Prostate gland (tissue), 2 donors: ENCODE measurements around the gene PTPRJ. TPM values are rescaled to one million over a fixed set of nuclear protein-coding genes. Genes with fewer than 3 reads are reported as not detected.
"Not testable (repeated sequence)": the region's sequence is repeated elsewhere in the genome, so short reads cannot be mapped to it uniquely, and the experiment has no call there.

Experiments
- DNase-seq: peaks from one replicate; pipeline ENCODE4 v3.0.0-alpha.2; 2019; ENCODE audit warnings: low spot score
- H3K27ac ChIP-seq, 2 donors: fragments of 200-600 bp; sonication (generic); 2 replicates each; pipeline ENCODE4 v1.5.1; 2017 to 2019
- H3K27me3 ChIP-seq: fragments of 200-600 bp; sonication (generic); replicated peaks from 2 replicates; pipeline ENCODE4 v1.5.1; 2019; ENCODE audit not compliant: insufficient read depth
- H3K36me3 ChIP-seq, 2 donors: fragments of 200-600 bp; sonication (generic); 1 replicate in 1 of 2; 2 replicates in 1 of 2; pipeline versions ENCODE4 v1.5.1 to v1.8.1; 2017 to 2019
- H3K4me1 ChIP-seq: fragments of 200-600 bp; sonication (generic); replicated peaks from 2 replicates; pipeline ENCODE4 v1.5.1; 2019
- H3K4me3 ChIP-seq, 2 donors: fragments of 200-600 bp; sonication (generic); 2 replicates each; pipeline ENCODE4 v1.5.1; 2017 to 2019
- H3K9me3 ChIP-seq: fragments of 200-600 bp; sonication (generic); 2 replicates; pipeline ENCODE4 v1.5.1; 2017
- POLR2A ChIP-seq: fragments of 450-650 bp; IDR thresholded peaks from one replicate; pipeline ENCODE4 v1.6.1; 2016; ENCODE audit warnings: antibody characterized with exemption, mild to moderate bottlenecking
- POLR2AphosphoS5 ChIP-seq: sonication (generic); formaldehyde crosslinking; IDR thresholded peaks from one replicate; pipeline ENCODE4 v1.6.1; 2017; ENCODE audit warnings: antibody characterized with exemption
- WGBS: methylation state at CpG from one replicate; pipeline ENCODE4 v1.1.5; 2018; 5-methylcytosine and 5-hydroxymethylcytosine counted together
- intact Hi-C: fragments of 100-400 bp; cut with DNase I; formaldehyde crosslinking; loops from one replicate; pipeline ENCODE4 v1.14.2; 2022
- total RNA-seq, 2 donors: library from RNA; depleted of rRNA; stranded (reverse); fragments of >200 nt; gene quantifications; one replicate each; pipeline ENCODE4 v1.1.0, GENCODE V29; 2016
- TF ChIP-seq, protein P1 (sequence below), 4 experiments: fragments of 200-600 bp in 2 of 4; fragments of 450-650 bp in 2 of 4; sonication (generic) in 2 of 4; IDR thresholded peaks; 1 replicate in 3 of 4; 2 replicates in 1 of 4; pipeline ENCODE4 v1.5.1; 2016 to 2019; ENCODE audit warnings: antibody characterized with exemption in 4 of 4, mild to moderate bottlenecking in 2 of 4, moderate library complexity in 2 of 4

PTPRJ gene
- 10 to 100 TPM; 24.9 to 48.0 TPM for total RNA-seq

DNA sequence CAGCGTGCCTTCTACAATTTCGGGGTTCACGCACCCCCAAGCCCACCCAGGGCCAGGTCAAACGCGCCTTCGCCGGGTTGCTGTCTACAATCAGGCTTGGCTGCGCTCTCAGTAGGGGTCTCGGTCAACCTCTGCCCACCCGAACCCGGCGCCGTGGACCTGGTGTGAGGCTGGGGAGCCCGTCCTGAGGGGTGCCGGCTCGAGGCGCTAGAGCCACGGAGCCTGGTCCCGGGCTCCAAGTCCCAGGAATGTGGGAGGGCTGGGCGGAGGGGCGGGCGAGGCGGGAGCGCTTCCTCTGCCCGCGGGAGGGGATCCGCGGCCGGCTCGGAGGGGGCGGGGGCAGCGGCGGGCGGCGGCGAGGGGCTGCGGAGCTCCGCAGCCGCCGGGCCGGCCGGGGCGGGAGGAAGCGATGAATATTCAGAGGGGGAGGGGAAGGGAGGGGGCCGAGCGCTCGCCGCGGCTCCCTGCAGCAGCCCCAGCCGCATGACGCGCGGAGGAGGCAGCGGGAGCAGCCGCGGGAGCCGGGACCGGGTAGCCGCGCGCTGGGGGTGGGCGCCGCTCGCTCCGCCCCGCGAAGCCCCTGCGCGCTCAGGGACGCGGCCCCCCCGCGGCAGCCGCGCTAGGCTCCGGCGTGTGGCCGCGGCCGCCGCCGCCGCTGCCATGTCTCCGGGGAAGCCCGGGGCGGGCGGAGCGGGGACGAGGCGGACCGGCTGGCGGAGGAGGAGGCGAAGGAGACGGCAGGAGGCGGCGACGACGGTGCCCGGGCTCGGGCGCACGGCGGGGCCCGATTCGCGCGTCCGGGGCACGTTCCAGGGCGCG lies at the start of gene PTPRJ:
Gene PTPRJ (plus strand): TSS at position 472 of the 819 bp plus-strand sequence. CDS start 354 bp downstream, outside the sequence.
- DNase-seq, result peak; percentile 66
- peaks cover 2% of the 10 kb centered on the region for H3K4me1 ChIP-seq
- TF ChIP-seq POLR2AphosphoS5, result no peak
- TF ChIP-seq, protein P1, sequence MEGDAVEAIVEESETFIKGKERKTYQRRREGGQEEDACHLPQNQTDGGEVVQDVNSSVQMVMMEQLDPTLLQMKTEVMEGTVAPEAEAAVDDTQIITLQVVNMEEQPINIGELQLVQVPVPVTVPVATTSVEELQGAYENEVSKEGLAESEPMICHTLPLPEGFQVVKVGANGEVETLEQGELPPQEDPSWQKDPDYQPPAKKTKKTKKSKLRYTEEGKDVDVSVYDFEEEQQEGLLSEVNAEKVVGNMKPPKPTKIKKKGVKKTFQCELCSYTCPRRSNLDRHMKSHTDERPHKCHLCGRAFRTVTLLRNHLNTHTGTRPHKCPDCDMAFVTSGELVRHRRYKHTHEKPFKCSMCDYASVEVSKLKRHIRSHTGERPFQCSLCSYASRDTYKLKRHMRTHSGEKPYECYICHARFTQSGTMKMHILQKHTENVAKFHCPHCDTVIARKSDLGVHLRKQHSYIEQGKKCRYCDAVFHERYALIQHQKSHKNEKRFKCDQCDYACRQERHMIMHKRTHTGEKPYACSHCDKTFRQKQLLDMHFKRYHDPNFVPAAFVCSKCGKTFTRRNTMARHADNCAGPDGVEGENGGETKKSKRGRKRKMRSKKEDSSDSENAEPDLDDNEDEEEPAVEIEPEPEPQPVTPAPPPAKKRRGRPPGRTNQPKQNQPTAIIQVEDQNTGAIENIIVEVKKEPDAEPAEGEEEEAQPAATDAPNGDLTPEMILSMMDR (IDR thresholded peaks at IDR 0.05), result peak in 1 of 4 experiments; percentile 5

DNA sequence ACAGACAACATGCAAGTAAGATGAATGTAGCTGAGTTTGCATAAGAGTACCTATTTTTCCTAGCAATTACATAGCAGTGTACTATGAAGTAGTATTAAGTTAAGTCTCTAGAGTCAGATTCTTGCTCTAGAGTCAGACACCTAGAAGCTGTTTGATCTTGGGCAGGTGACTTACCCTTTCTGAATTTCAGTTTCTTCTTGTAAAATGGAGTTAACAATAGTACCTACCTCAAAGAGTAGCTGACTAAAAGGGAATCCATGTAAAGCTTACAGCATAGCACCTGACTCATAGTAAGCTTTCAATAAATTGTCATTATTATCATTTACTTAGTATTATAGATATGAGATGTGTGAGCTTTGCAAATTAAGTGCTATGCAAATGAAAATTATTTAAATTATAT lies 47.8 kb upstream of the PTPRJ start:
- Histone ChIP-seq H3K27me3 (no peaks in the 10 kb centered on the region), H3K27ac (no peak overlapping the region), H3K9me3 (no peaks in the 10 kb centered on the region), H3K4me1 (no peaks in the 10 kb centered on the region), H3K36me3 (no peaks in the 10 kb centered on the region), H3K4me3 (no peak overlapping the region)
- TF ChIP-seq, protein P1 (IDR thresholded peaks at IDR 0.05), result no peak
- no peak for DNase-seq
- intact Hi-C loops, result no loop called here

More for the DNA sequence above, at the start of gene PTPRJ:
- intact Hi-C loops, result no loop called here
- H3K9me3 ChIP-seq, result no peaks in the 10 kb centered on the region
- H3K27ac ChIP-seq, result peak within 1 kb of the TSS; percentile 87 to 91
- WGBS, result under 1% methylated on average over 60 of the region's 111 CpGs
- H3K4me3 ChIP-seq, result peak within 1 kb of the TSS; percentile 72 to 91
- H3K27me3 ChIP-seq, result no peaks in the 10 kb centered on the region
- H3K36me3 ChIP-seq, result no peaks in the 10 kb centered on the region

DNA sequence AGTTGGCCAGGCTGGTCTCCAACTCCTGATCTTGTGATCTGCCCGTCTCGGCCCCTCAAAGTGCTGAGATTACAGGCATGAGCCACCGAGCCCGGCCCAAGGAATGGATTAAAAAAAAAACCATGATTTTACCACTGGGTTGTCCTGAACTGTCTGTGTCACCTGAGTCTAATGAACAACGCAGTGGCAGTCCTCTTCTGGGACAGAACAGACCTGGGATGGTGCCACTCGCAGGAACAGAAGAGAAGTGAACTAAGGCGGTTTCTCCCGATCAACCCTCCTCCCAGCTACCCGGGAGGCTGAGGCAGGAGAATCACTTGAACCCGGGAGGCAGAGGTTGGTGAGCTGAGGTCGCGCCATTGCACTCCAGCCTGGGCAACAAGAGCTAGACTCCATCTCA lies 46.6 kb upstream of the PTPRJ start:
- not testable (repeated sequence) for H3K27ac ChIP-seq, DNase-seq, H3K4me1 ChIP-seq, H3K36me3 ChIP-seq, H3K9me3 ChIP-seq, H3K4me3 ChIP-seq, H3K27me3 ChIP-seq
- intact Hi-C loops, result loop anchor here (2.0 kb wide), 1 partner anchor 175 kb away; no protein-coding TSS in a partner anchor
- 83% methylated on average over 12 of the region's 12 CpGs for WGBS

DNA sequence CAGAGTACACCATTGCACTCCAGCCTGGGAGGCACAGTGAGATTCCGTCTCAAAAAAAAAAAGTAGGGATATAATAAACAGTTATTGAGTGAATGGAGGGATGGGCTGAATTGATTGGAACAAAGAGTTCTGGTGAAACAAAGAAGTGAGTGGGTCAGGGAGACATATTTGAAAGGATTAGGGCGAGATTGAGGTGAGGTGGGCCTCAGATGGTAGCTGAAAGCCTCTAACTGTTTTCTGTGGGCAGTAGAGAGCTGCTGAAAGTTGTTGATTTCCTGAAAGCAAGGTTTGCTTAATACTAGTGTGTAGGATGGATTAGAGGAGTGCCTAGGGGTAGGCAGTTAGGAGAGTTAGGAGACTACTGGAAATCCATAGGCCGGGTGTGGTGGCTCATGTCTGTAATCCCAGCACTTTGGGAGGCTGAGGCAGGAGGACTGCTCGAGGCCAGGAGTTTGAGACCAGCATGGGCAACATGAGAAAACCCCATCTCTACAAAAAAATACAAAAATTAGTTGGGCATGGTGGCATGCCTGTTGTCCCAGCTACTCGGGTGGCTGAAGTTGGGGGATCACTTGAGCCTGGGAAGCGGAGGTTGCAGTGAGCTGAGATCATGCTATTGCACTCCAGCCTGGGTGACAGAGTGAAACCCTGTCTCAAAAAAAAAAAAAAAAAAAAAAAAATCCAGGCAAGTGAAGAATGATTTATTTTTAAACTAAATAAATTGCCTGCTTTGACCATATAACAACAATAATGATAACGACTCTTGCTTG lies 41.4 kb upstream of the PTPRJ start:
- no peaks in the 10 kb centered on the region for H3K9me3 ChIP-seq
- TF ChIP-seq, protein P1 (IDR thresholded peaks at IDR 0.05), result no peak
- TF ChIP-seq POLR2AphosphoS5 (no peak), POLR2A (no peak)
- H3K27ac ChIP-seq, result no peak overlapping the region
- H3K4me1 ChIP-seq, result no peaks in the 10 kb centered on the region
- H3K4me3 ChIP-seq, result no peak overlapping the region
- H3K27me3 ChIP-seq, result no peaks in the 10 kb centered on the region
- 81% methylated on average over 7 of the region's 7 CpGs for WGBS
- DNase-seq, result no peak
- intact Hi-C loops, result no loop called here
- no peaks in the 10 kb centered on the region for H3K36me3 ChIP-seq

DNA sequence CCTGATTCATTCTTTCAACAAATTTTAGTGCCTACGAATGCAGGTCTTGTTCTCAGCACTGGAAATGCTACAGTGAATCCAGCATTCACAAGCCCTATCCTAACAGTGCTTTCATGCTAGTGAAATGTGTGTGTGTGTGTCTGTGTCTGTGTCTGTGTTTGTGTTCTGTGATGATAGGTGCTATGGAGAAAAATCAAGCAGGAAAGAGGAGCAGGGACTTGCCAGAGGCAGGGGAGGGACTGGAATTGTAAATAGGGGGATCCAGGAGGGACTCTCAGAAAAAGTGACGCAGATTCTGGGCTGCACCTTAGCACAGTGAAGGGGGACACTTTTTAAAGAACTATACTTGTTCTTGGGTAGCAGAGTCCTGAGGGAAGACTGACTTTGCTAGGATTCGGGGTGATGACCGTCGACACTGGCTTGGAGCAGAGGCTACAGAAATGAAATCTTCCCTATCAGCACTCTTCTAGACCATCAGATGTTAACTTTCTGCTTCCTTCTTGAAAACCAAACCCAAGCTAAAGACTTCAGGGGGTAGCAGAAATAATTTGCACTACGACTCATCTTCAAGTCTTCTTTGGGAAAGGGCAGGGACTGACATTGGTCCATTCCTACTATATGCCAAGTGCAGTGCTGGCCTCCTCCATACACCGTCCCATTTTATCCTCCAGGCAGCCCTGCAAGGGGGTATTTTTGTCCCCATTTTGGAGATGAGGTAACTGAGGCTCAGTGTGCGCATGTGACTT lies 39.3 kb upstream of the PTPRJ start:
- Histone ChIP-seq H3K27me3 (no peaks in the 10 kb centered on the region), H3K9me3 (no peaks in the 10 kb centered on the region), H3K27ac (no peak overlapping the region), H3K36me3 (no peaks in the 10 kb centered on the region), H3K4me1 (no peaks in the 10 kb centered on the region), H3K4me3 (no peak overlapping the region)
- no peak for DNase-seq
- 96% methylated on average over 8 of the region's 8 CpGs for WGBS
- TF ChIP-seq, protein P1 (IDR thresholded peaks at IDR 0.05), result no peak
- TF ChIP-seq POLR2AphosphoS5 (no peak), POLR2A (no peak)
- intact Hi-C loops, result no loop called here
